Colonic mucosa (tissue), 4 donors: ENCODE data around the gene CDC123. TPM values are rescaled to one million over a fixed set of nuclear protein-coding genes. Genes with fewer than 3 reads are reported as not detected.
"Not testable (repeated sequence)": the region's sequence is repeated elsewhere in the genome, so short reads cannot be mapped to it uniquely, and the experiment has no call there.

ENCODE experiments used
- DNase-seq: peaks from one replicate; pipeline ENCODE4 v3.0.0-alpha.2; 2020
- H3K27ac ChIP-seq: fragments of 200-600 bp; one replicate; pipeline ENCODE4 v1.8.0; 2021
- H3K27me3 ChIP-seq: fragments of 200-600 bp; one replicate; pipeline ENCODE4 v1.8.0; 2021
- H3K36me3 ChIP-seq: fragments of 200-600 bp; one replicate; pipeline ENCODE4 v1.8.0; 2021
- H3K4me1 ChIP-seq: fragments of 200-600 bp; one replicate; pipeline ENCODE4 v1.8.0; 2021; ENCODE audit warnings: mild to moderate bottlenecking
- H3K4me3 ChIP-seq: fragments of 200-600 bp; one replicate; pipeline ENCODE4 v1.8.0; 2021
- H3K9ac ChIP-seq, 2 donors: one replicate each; pipeline ENCODE4 v1.7.0; 2013; ENCODE audit warnings: control low read depth in 2 of 2, low read depth in 2 of 2, low read length in 2 of 2
- H3K9me3 ChIP-seq: fragments of 200-600 bp; one replicate; pipeline ENCODE4 v1.8.0; 2021
- CTCF ChIP-seq: fragments of 200-600 bp; IDR thresholded peaks from one replicate; pipeline ENCODE4 v1.8.0; 2022; ENCODE audit warnings: antibody characterized with exemption, mild to moderate bottlenecking
- intact Hi-C: fragments of 100-400 bp; cut with DNase I; formaldehyde crosslinking; loops from one replicate; pipeline ENCODE4 v1.14.1; 2022
- total RNA-seq, 2 donors: library from RNA; stranded (reverse); fragmentation: NEBNext Ultra II Directional in 1 of 2; extraction: Animal tissue kit (Norgen Biotek cat#: 25700) in 1 of 2; gene quantifications; one replicate each; pipeline ENCODE4 v1.2.1, GENCODE V29; 2021
- donor health status: healthy.
- donor health status: DM: no; HTN: no; CAD: no.
- donor health status: DM: no; HTN: no; CAD: no.

The CDC123 gene
- total RNA-seq, 2 donors from 2014 or later = 47.9 to 84.5 TPM

GRCh38 chr10:12259988-12260387 is 64.0 kb downstream of the CDC123 start:
- H3K9me3 ChIP-seq = no peaks in the 10 kb centered on the region
- no peak for TF ChIP-seq CTCF
- no peak overlapping the region for H3K4me3 ChIP-seq
- H3K27ac ChIP-seq = no peak overlapping the region
- no peak for DNase-seq
- intact Hi-C loops = loop anchor here (5.0 kb wide), 1 partner anchor 642 kb away; no protein-coding TSS in a partner anchor
- peaks cover 2% of the 10 kb centered on the region for H3K4me1 ChIP-seq
- no peaks in the 10 kb centered on the region for H3K27me3 ChIP-seq
- H3K9ac ChIP-seq = no peak overlapping the region
- H3K36me3 ChIP-seq = no peaks in the 10 kb centered on the region

GRCh38 chr10:12262278-12262981 is 66.4 kb downstream of the CDC123 start:
- no peak for TF ChIP-seq CTCF
- Histone ChIP-seq H3K27me3 (no peaks in the 10 kb centered on the region), H3K4me1 (peaks cover 4% of the 10 kb centered on the region), H3K9me3 (no peaks in the 10 kb centered on the region), H3K4me3 (no peak overlapping the region), H3K9ac (no peak overlapping the region), H3K36me3 (no peaks in the 10 kb centered on the region), H3K27ac (no peak overlapping the region)
- no peak for DNase-seq
- intact Hi-C loops = loop anchor here (5.0 kb wide), 1 partner anchor 640 kb away; no protein-coding TSS in a partner anchor

GRCh38 chr10:12264204-12264940 is 68.4 kb downstream of the CDC123 start:
- Histone ChIP-seq H3K27me3 (no peaks in the 10 kb centered on the region), H3K27ac (peak overlapping the region; percentile 4), H3K9ac (peak overlapping the region in 1 of 2 donors; percentile 70), H3K4me1 (peaks cover 4% of the 10 kb centered on the region), H3K9me3 (no peaks in the 10 kb centered on the region), H3K36me3 (no peaks in the 10 kb centered on the region), H3K4me3 (peak overlapping the region; percentile 33)
- intact Hi-C loops = loop anchor here (2.0 to 5.0 kb wide), 3 partner anchors 390 to 638 kb away; no protein-coding TSS in a partner anchor
- DNase-seq = peak; percentile 84
- TF ChIP-seq CTCF = peak; percentile 76

GRCh38 chr10:12269056-12269455 is 73.1 kb downstream of the CDC123 start:
- Histone ChIP-seq H3K9me3 (no peaks in the 10 kb centered on the region), H3K36me3 (no peaks in the 10 kb centered on the region), H3K27ac (no peak overlapping the region), H3K27me3 (no peaks in the 10 kb centered on the region), H3K9ac (no peak overlapping the region), H3K4me1 (peaks cover 4% of the 10 kb centered on the region), H3K4me3 (no peak overlapping the region)
- no peak for DNase-seq
- intact Hi-C loops = no loop called here
- no peak for TF ChIP-seq CTCF

GRCh38 chr10:12271210-12271540 is 75.2 kb downstream of the CDC123 start:
- no peak for TF ChIP-seq CTCF
- Histone ChIP-seq H3K9me3 (no peaks in the 10 kb centered on the region), H3K4me3 (no peak overlapping the region), H3K4me1 (no peaks in the 10 kb centered on the region), H3K9ac (no peak overlapping the region), H3K27ac (no peak overlapping the region), H3K27me3 (no peaks in the 10 kb centered on the region), H3K36me3 (no peaks in the 10 kb centered on the region)
- intact Hi-C loops = loop anchor here (10.0 kb wide), 1 partner anchor 74 kb away; the partner anchor contains the start of gene CAMK1D
- no peak for DNase-seq

- H3K9me3 ChIP-seq, H3K9ac ChIP-seq, H3K27me3 ChIP-seq, H3K4me3 ChIP-seq, H3K4me1 ChIP-seq, H3K27ac ChIP-seq, H3K36me3 ChIP-seq, DNase-seq: not testable (repeated sequence)
- intact Hi-C loops = loop anchor here (10.0 kb wide), 1 partner anchor 67 kb away; the partner anchor contains the start of gene CAMK1D
These were observed 81.9 kb downstream of the CDC123 start for GRCh38 chr10:12277862-12278261.
